HG03060 (cell line): ENCODE data around the gene WRAP73.

Source experiments
- ATAC-seq: cut with Tn5 transposase; IDR thresholded peaks from one replicate; pipeline ENCODE4 v1.9.1; 2021; ENCODE audit warnings: low read depth, moderate number of reproducible peaks; ENCODE audit not compliant: unreplicated experiment

The WRAP73 gene

DNA sequence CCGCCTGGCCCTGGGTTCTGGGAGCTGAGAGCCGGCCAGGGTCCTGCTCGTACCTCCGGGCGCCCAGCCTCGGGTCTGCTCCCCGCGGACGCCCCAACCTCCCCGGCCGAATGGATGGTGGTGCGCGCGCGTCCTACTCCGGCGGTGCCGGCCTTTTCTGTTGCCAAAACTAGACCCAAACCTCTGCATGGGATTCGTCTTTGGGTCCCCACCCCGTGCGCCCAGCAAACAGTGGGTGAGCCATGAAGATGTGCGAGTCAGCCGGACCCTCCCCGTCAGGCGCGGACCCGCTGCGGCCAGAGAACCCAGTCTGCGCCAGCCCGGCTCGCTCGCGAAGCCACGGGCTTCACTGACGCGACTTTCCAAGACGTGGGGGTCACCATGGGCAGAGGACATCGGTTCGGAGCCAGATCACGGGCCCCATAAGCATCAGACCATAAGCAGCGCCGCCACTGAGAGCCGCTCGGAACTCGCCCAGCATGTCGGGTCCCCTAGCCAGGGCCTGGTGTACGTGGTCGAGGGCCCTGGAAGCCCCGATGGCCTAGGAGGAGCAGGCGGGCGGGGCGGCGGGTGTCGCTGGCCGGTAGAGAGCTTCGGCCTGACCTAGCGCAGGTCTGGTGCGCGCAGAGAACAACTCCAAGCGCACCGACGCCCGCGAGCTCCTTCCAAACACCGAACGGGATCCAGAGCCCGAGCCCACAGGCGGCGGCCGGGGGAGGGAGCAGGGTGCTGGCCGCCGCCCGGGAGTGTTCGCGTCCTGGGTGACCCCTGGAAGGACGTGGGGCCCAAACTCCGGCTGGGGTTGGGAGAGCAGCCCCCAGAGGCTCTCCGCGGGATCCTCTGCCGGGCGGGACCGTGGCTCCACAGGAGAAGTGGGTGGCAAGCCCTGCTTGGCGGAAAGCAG is 1.4 kb upstream of the WRAP73 start:
- no peak for ATAC-seq

DNA sequence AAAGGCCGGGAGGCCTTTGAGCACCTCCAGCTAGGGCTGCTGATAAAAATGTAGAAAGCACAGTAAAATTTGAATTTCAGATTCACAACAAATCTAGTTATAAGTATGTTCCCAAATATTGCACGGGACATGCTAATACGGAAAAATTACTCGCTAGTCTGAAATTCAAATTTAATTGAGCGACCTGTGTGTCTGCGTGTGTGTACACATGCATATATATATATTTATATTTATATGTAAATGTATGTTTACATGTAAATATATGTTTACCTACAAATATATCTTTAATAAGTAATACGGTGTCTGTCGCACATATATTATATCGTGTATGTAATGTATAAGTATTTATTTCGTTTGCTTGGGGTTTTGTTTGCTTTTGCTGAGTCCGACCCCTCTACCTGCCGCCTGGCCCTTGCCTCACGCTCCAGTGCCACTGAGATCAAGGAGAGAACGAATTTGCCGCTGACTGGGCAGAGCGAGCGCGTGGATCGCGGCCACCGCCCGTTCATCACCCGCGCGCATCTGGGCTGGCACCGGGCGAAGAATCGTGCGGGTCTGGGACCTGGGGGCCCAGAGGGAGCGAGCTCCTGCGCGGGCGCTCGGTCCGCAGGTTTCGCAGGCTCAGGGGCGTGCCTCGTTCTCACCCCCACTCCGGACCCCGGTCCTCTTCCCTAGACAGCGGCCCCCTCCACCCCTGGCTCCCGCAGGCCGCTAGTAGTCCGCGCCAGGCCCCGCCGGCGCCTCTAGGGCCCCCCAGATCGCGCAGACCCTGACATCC is 534 bp upstream of the WRAP73 start:
- ATAC-seq: no peak

DNA sequence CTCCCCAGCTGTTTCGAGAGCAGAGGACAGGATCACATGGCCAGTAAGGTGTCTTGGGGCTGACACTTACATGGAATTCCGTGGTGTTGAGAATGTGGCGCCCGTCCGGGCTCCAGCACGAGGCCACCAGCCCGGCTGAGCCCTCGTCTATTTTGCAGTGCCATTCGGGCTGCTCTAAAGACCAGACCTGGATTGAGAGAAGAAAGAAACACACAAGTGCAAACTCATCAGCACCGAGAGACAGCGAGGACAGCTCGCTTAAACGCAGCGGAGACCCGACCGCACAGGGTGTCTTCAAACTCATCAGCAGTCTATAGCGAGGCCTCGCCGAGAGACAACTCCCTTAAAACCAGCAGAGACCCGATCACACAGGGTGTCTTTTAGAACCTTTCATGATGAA is 3.3 kb downstream of the WRAP73 start:
- no peak for ATAC-seq

DNA sequence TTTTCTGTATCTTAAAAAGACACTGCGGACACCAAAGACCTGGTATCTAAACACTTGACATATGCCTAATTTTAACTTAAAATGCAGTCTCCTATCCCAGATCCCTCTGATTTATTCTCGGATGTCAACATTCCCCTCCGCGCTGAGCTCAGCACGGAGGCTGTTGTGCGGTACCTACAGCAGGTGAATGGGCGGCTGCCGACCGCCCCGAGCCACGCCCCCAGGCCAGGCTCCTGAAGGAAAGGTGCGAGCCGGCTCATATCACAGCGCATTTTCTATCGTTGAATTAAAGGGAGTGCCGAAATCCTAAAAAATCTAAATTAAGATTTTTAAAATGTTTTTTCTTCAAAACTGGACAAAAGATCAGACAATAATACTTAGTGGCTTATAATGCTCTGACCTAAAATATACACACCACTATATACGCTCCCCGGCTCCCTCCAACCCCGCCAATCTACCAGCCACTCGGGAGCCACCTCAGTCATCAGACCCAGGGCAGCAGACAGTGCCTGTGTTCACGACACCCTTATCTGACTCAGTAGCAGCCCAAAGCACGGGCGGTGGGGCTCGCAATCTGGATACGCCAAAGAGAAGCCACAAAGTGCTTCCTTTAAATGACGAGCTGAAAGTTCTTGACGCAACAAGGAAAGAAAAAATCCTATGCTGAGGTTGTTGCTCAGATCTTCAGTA is 4.1 kb downstream of the WRAP73 start:
- no peak for ATAC-seq

DNA sequence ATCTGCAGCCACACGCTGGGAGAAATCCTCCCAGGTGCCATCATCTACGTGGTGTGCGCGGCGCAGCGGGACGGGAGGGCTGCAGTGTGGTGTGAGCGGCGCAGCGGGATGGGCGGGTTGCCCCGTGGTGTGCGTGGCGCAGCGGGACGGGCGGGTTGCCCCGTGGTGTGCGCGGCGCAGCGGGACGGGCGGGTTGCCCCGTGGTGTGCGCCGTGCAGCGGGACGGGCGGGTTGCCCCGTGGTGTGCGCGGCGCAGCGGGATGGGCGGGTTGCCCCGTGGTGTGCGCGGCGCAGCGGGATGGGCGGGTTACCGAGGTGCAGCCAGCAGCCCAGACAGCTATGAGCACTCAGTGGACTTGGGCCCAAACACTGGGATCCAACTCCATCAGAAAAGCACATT is 4.7 kb downstream of the WRAP73 start:
- ATAC-seq: no peak

DNA sequence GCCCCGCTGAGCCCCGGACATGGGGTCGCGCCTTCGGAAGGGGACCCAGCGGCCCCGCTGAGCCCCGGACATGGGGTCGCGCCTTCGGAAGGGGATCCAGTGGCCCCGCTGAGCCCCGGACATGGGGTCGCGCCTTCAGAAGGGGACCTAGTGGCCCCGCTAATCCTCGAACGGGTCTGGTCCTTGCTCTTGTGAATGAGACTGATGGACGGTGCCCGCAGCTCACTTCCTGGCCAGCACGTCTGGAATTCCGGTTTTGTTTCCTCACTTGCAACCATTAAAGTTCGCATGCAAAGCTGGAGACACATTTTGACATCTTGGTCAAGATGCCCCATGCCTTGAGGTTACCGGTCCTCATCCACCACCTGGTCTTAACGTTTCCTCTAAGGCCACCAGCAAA is 5.6 kb downstream of the WRAP73 start:
- no peak for ATAC-seq

DNA sequence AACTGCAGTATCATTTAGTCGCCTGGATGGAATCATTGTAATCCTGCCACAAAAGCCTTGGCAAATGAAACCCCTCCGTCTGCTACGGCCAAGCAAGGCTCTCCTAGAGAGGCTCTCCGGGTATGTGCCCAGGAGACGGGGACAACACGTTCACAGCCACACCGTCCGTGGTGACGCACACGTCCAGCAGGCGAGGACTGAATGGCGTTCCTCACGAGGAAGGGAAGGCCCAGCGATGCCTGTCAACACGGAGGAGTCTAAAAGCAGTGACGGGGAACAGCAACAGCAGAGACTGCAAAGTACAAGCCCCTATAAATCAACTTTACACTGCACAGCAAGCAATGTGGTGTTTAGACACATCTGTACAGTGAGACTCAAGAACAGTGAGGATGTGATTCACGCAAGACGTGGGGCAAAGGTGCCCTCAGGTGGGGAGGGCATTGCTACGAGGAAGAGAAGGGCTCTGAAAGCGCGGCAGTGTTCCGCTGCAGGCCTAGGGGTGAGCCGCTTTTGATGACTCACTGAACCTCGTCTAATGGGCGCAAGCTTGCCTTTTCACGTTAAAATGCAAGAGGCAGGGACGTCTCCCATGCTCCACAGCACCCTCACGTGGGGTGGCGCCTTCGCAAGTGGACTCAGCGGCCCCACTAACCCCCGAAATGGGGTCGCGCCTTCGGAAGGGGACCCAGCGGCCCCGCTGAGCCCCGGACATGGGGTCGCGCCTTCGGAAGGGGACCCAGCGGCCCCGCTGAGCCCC is 6.8 kb downstream of the WRAP73 start:
- ATAC-seq: no peak

DNA sequence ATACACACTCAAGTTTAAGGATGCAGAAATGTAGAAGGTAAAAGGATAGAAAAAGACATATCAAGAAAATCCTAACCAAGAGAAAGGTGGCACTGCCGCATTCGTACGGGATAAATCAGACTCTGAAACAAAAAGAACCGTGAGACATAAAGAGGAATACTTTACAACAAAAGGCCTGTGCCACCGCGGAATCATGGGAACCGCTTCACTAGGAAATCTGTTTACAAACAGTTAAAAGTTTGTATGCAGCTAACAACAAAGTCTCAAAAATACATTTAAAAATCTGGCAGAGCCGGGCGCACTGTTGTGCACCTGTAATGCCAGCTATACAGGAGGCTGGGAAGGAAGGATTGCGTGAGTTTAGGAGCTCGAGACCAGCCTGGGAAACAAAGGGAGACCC is 8.1 kb downstream of the WRAP73 start:
- ATAC-seq: no peak

DNA sequence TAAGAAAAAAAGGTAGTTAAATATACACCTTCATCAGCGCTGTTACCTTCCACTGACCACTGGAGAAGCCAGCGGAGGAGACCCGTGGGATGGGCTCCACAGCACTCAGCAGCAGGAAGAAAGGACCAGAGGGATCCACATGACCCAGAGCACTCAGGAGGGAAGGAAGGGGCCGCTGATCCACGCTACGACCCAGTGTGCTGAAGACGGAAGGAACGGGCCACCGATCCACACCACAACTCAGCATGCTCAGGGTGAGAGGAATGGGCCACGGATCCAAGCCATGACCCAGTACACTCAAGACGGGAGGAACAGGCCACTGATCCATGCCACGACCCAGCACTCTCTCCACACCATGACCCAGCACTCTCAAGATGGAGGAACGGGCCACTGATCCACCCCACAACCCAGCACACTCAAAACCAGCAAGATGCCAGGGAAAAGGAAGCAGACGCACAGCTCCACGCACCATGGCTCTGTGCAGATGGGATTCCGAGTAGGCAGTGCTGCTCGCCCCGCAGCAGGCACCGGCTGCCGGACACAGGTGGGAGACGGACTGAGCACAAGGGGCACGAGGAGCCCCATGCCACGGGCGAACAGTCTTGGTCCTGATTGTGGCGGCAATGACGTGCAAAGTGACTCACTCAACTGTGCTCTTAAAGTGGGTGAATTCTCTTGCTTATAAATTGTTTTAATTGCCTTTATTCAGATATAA is 8.7 kb downstream of the WRAP73 start:
- ATAC-seq: no peak

DNA sequence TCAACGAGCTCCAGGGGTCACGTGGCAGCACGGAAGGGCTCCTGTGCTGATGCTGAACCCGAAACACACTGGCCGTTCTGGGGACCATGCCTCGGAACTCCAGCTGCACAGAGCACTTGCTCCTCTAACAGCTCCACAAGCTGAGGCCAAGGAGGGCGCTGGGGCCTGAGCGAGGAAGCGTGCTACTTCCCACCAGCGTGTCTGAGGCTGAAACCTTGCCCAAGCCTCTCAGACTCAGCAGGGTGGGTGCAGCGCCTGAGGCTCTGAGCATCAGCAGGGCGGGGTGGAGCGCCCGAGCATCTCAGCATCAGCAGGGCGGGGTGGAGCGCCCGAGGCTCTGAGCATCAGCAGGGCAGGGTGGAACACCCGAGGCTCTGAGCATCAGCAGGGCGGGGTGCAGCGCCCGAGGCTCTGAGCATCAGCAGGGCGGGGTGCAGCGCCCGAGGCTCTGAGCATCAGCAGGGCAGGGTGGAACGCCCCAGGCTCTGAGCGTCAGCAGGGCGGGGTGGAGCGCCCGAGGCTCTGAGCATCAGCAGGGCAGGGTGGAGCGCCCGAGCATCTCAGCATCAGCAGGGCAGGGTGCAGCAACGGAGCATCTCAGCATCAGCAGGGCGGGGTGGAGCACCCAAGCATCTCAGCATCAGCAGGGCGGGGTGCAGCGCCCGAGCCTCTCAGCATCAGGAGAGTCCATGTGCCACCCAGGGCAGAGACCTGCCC is 9.6 kb downstream of the WRAP73 start:
- no peak for ATAC-seq

DNA sequence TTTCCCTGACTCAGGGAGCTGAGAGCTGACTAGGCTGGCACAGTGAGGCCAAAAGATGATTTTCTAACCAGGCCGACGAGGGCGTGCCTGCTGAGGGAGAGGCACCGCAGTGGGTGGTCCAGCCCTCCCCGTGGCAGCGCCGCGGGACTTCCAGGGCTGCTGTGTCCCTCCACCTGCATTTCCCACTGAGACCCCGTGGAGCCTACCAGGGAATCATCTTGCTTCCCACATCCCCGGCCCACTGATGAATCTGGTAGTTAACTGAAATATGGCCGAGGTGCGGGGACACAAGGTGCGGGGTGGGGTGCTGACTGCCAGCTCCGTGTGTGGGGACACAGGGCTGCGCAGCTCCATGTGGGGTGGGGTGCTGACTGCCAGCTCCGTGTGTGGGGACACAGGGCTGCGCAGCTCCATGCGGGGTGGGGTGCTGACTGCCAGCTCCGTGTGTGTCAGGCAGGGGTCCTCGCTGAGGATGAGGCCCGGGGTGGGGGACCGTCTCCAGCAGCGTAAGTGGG is 10.4 kb downstream of the WRAP73 start:
- no peak for ATAC-seq

DNA sequence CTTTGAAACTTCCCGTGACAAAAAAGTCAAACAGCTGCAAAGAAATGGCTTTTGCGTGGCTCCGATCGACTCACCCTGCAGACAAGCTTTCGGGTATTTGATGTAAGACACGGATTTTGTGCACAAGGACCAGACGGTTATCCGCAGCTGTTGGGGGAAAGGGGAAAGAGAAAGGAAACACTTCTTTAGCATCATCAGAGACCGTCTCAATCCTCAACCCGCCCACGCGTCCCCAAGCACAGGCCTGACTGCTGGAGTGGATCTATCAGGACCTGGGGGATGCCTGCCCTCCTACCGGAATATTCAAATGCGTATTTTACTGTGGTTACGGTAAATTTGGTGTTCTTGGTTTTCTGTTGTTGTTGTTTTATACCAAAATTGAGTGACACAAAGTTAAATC is 11.2 kb downstream of the WRAP73 start:
- no peak for ATAC-seq

DNA sequence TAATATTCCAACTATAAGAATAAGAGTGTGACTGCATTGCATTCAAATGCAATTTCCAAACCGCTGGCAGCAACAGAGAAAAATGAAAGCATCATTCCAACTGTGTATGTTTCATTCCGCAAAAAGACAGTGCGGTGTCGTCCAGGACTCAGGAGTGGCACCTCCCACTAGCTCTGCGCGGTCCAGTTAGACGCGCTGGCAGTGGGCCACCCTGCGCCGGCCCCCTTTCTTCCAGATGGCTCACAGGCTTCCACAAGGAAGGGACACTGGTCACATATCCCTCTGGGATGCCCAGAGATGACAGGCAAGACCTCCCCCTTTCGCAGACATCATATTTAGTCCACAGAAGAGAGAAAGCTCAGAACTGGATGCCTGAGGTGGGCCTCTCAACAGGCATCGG is 11.9 kb downstream of the WRAP73 start:
- no peak for ATAC-seq

DNA sequence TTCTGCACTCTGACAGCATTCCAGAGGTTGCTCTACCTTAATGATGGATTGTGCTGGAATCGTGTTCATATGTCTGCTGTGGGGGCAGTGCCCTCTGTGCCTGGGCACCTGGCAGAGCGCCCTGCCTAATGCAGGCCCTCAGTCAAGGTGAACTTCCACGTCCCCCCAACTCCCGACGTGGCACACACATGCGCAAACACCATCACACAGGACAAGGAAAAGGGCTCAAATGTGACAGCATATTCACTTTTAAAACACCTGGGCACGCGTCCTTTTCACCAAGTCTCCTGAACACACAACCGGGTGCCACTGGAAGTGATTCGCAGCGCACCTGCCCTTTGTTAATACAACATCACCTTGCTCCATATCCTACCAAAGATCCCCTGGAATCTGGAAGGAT is 13.4 kb downstream of the WRAP73 start:
- no peak for ATAC-seq

DNA sequence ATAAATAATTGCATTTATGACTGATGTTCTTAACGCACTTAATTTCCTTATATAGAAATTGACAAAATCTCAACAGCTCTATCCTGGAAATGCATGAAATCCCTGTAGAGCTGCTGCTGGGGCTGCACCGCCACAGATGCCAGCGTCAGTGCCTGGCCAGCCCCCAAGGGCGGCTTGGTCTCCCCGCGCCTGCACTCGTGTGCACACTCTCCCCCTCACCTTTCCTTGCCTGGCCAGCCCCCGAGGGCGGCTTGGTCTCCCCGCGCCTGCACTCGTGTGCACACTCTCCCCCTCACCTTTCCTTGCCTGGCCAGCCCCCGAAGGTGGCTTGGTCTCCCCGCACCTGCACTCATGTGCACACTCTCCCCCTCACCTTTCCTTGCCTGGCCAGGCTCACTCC is 13.8 kb downstream of the WRAP73 start:
- ATAC-seq: no peak

DNA sequence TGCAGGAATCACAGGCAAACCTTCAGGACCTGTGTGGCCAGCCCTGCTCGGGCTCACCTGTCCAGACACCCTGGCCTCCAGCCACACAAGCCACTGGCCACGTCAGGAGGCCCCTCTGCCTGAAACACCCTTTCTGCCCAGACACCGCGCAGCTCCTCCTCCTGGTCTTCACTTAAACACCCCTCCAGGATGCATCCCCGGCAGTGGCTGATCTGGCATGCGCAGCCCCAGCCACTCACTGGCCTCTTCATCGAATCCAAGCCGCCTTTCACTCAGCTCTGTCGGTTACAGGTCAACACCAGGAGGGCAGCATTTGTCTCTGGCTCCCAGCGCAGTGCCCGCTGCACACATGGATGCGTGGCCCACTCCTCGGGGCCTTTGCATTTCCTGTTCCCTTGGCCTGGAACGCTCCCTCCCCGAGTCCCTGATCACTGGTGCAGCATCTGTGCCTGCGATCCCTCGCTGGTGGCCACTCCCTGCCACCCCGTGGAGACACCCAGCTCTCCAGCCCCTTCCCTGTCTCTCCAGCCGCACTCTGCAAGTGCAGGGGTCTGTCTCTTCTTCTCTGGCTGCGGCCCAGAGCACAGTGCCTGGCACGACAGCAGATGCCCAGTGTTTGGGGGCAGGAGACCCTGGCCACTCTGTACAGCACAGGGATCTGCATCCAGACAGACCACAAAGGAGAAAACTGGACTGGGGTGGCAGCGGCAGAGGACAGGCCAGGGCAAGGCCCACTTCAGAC is 15.7 kb downstream of the WRAP73 start:
- ATAC-seq: no peak

DNA sequence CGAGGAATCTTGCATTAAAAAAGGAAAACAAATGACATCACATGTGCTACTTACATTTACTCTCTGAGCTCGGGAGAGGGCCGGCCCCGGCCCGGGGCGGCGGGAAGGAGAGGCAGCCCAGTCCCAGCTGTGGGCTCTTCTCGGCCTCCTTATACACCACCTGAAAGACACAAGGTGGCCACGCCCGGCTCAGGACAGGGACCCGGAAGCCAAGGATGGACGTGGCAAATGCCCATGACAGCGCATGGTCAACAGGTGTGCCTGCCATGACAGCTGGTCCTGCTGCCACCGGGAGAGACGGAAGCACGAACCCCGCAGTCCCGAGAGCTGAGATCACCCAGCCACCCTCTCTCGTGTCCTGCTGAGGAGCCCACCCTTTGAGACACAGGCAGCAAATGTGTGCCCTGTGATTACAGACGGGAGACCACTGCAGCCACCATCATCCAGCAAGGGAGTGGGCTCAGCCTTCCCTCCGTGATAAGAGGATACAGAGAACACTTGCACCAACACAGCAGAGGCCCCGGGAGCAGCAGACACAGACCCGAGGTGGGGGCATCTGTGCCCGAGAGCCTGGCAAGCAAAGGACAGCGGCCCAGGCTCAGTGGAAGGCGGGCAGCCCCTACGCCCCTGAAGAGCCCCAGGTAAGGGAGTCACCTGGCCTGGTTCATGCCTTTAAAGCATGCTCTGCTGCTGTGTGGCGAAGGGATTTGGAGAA is 16.4 kb downstream of the WRAP73 start:
- no peak for ATAC-seq
